Adrenal gland (tissue), 5 donors: ENCODE measurements around the gene KRT14.

Source experiments
- POLR2A ChIP-seq, 2 donors: fragments of 450-650 bp; IDR thresholded peaks; one replicate each; pipeline ENCODE4 v1.6.1; 2017; ENCODE audit warnings: antibody characterized with exemption in 2 of 2, mild to moderate bottlenecking in 2 of 2, moderate library complexity in 1 of 2
- TF ChIP-seq, protein P1 (sequence below), 6 experiments: fragments of 450-650 bp in 4 of 6; fragments of 200-600 bp in 2 of 6; sonication (generic) in 1 of 6; IDR thresholded peaks; 1 replicate in 5 of 6; 2 replicates in 1 of 6; pipeline versions ENCODE4 v1.5.1 to v1.8.0; 2016 to 2021; ENCODE audit warnings: antibody characterized with exemption in 6 of 6, mild to moderate bottlenecking in 2 of 6, moderate library complexity in 1 of 6
- donor health status: DM: no; HTN: no; CAD: no.

DNA sequence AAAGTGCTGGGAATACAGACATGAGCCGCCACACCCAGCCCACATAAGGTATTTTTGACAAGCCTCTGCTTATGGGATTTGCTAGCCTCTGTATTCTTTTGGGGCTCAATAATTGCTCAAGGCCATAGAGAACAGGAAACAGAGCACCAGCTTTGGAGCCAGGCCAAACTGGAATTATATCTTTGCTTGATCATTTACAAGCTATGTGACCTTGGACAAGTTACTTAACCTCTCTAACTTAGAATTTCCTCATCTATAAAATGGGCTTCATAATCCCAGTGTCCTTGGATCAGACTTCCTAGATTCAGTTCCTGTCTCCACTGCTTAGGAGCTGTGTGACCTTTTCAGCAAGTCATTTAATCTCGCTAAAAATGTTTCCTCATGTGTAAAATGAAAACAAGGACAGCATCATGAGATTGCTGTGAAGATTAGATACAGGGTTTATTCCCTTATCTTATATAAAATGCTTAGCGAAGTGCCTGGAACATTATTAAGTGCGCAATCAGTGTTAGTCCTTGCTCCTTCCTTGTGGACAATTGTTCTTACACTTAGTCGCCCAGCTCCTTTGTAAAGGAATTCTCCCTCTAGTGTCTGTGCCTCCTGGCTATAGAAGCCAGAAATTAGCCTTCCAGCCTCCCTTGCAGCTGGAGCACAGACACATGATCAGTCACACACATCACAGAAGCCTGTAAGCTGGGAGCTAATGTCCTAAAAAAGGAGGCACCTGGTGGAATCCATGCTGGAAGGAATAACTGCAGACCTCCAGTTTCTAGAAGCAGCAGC lies 31.4 kb downstream of the KRT14 start:
- TF ChIP-seq, protein P1, sequence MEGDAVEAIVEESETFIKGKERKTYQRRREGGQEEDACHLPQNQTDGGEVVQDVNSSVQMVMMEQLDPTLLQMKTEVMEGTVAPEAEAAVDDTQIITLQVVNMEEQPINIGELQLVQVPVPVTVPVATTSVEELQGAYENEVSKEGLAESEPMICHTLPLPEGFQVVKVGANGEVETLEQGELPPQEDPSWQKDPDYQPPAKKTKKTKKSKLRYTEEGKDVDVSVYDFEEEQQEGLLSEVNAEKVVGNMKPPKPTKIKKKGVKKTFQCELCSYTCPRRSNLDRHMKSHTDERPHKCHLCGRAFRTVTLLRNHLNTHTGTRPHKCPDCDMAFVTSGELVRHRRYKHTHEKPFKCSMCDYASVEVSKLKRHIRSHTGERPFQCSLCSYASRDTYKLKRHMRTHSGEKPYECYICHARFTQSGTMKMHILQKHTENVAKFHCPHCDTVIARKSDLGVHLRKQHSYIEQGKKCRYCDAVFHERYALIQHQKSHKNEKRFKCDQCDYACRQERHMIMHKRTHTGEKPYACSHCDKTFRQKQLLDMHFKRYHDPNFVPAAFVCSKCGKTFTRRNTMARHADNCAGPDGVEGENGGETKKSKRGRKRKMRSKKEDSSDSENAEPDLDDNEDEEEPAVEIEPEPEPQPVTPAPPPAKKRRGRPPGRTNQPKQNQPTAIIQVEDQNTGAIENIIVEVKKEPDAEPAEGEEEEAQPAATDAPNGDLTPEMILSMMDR (IDR thresholded peaks at IDR 0.05) = no peak
- TF ChIP-seq POLR2A (IDR thresholded peaks at IDR 0.05) = no peak
